HepG2 (cell line): ENCODE measurements around the gene FASTK. TPM values are rescaled to one million over a fixed set of nuclear protein-coding genes. Genes with fewer than 3 reads are reported as not detected.

Experiments
- ATRX ChIP-seq: sonication (generic); formaldehyde crosslinking; IDR thresholded peaks from 2 replicates; pipeline ENCODE4 v1.4.0; 2020; ENCODE audit warnings: missing genetic modification reagents, borderline replicate concordance
- CHD2 ChIP-seq: IDR thresholded peaks from 2 replicates; pipeline ENCODE4 v1.6.1; 2011; ENCODE audit warnings: low read depth, low read length, improper control_type of control experiment
- DNMT3B ChIP-seq: conservative IDR thresholded peaks from 2 replicates; pipeline ENCODE4 v1.6.1; 2016; ENCODE audit warnings: missing biosample characterization, control low read depth
- FOXP1 ChIP-seq, 2 experiments: fragments of 450-650 bp in 1 of 2; IDR thresholded peaks; 2 replicates each; pipeline ENCODE4 v1.6.1; 2017 to 2018; ENCODE audit warnings: antibody characterized with exemption in 1 of 2
- GABPA ChIP-seq, 2 experiments: IDR thresholded peaks; 2 replicates each; pipeline ENCODE4 v1.6.1; 2011 to 2016; ENCODE audit warnings: low read depth in 2 of 2, low read length in 1 of 2, missing biosample characterization in 1 of 2, missing genetic modification characterization in 1 of 2
- GMEB2 ChIP-seq: IDR thresholded peaks from 2 replicates; pipeline ENCODE4 v1.6.1; 2016; ENCODE audit warnings: missing biosample characterization, missing genetic modification reagents, low read depth
- HNRNPLL ChIP-seq: fragments of 200-400 bp; formaldehyde crosslinking; IDR thresholded peaks from 2 replicates; pipeline ENCODE4 v1.6.1; 2017; ENCODE audit warnings: mild to moderate bottlenecking, low read depth, low read length; ENCODE audit not compliant: poor library complexity, severe bottlenecking
- MAFK ChIP-seq, 2 experiments: IDR thresholded peaks in 1 of 2; conservative IDR thresholded peaks in 1 of 2; 2 replicates each; pipeline ENCODE4 v1.6.1; 2011; ENCODE audit warnings: improper control_type of control experiment in 2 of 2, low read length in 2 of 2
- MAZ ChIP-seq, 2 experiments: sonication (generic) in 1 of 2; formaldehyde crosslinking in 1 of 2; IDR thresholded peaks; 2 replicates each; pipeline versions ENCODE4 v1.5.0 to v1.6.1; 2012 to 2020; ENCODE audit warnings: low read depth in 2 of 2, mild to moderate bottlenecking in 2 of 2, borderline replicate concordance in 1 of 2, improper control_type of control experiment in 1 of 2, low read length in 1 of 2, missing genetic modification reagents in 1 of 2, moderate library complexity in 1 of 2
- MNT ChIP-seq: fragments of 450-650 bp; IDR thresholded peaks from 2 replicates; pipeline ENCODE4 v1.6.1; 2016
- MXI1 ChIP-seq: IDR thresholded peaks from 3 replicates; pipeline ENCODE4 v1.6.1; 2012; ENCODE audit warnings: low read depth, low read length, inconsistent platforms, borderline replicate concordance
- POLR2AphosphoS5 ChIP-seq: IDR thresholded peaks from 2 replicates; pipeline ENCODE4 v1.6.1; 2012; ENCODE audit warnings: low read depth, low read length
- SP1 ChIP-seq, 2 experiments: fragments of 450-650 bp in 1 of 2; sonication (generic) in 1 of 2; formaldehyde crosslinking in 1 of 2; IDR thresholded peaks; 2 replicates each; pipeline versions ENCODE4 v1.4.0 to v1.6.1; 2016 to 2020; ENCODE audit warnings: missing genetic modification reagents in 1 of 2
- SP5 ChIP-seq: IDR thresholded peaks from 2 replicates; pipeline ENCODE4 v1.6.1; 2016; ENCODE audit warnings: low read depth, borderline replicate concordance
- TAF15 ChIP-seq: fragments of 200-400 bp; formaldehyde crosslinking; IDR thresholded peaks from one replicate; pipeline ENCODE4 v1.6.1; 2018; ENCODE audit warnings: mild to moderate bottlenecking, low read depth, low read length; ENCODE audit not compliant: poor library complexity, severe bottlenecking
- TFDP2 ChIP-seq: sonication (generic); formaldehyde crosslinking; IDR thresholded peaks from 2 replicates; pipeline ENCODE4 v1.4.0; 2020; ENCODE audit warnings: missing genetic modification reagents
- ZBTB21 ChIP-seq: sonication (generic); formaldehyde crosslinking; IDR thresholded peaks from 2 replicates; pipeline ENCODE4 v1.4.0; 2020; ENCODE audit warnings: missing genetic modification reagents
- ZNF546 ChIP-seq: sonication (generic); formaldehyde crosslinking; conservative IDR thresholded peaks from 2 replicates; pipeline ENCODE4 v1.8.1; 2023; ENCODE audit warnings: mild to moderate bottlenecking, missing genetic modification reagents
- ZNF687 ChIP-seq: sonication (generic); formaldehyde crosslinking; IDR thresholded peaks from 2 replicates; pipeline ENCODE4 v1.5.1; 2020; ENCODE audit warnings: mild to moderate bottlenecking, missing genetic modification reagents, moderate library complexity
- polyA plus RNA-seq, 8 experiments: library from polyadenylated mRNA; depleted of rRNA in 3 of 8; stranded (reverse) in 7 of 8; unstranded in 1 of 8; fragments of >200 nt; fragmentation: Illumina TruSeq in 4 of 8; extraction: Trizol in 4 of 8; gene quantifications; 2 replicates each; pipeline versions ENCODE4 v1.2.1 to v1.2.3, GENCODE V29; 2011 to 2016; ENCODE audit warnings: low read depth in 4 of 8, missing spikeins in 1 of 8, mixed read lengths in 1 of 8; ENCODE audit not compliant: insufficient read depth in 1 of 8
- total RNA-seq, 5 experiments: library from RNA; depleted of rRNA; stranded (reverse); fragments of >200 nt; fragmentation: Illumina TruSeq; extraction: Trizol; gene quantifications; 2 replicates each; pipeline ENCODE4 v1.2.3, GENCODE V29; 2016; ENCODE audit warnings: low read depth in 1 of 5

Gene FASTK
- total and polyA plus RNA-seq, 2 of the 13 experiments (the other 11 are each of a cell fraction or from before 2014, with no cell fraction given) = 52.9 to 55.7 TPM

GRCh38 chr7:151083071-151083823, 2.6 kb upstream of the FASTK start, which contains the start of gene TMUB1 (continued):
- TF ChIP-seq TAF15 = peak; percentile 53
- peak; percentile 55; the same call in 1 of the 2 replicates for TF ChIP-seq TFDP2 (CRISPR knock-in tag)
- TF ChIP-seq SP5 = peak; percentile 14; the same call in 1 of the 2 replicates
- no peak for TF ChIP-seq DNMT3B
- TF ChIP-seq MXI1 = peak; percentile 84; the same call in 2 of the 3 replicates
- TF ChIP-seq MAFK (conservative IDR thresholded peaks at IDR 0.05 in 1 of 2, IDR thresholded peaks at IDR 0.05 in 1 of 2; ENCODE audit: low read length in 2 of 2) = no peak
- TF ChIP-seq CHD2 = 0 out of 2 replicates have a peak, but pooled peaks have one; percentile 46
- TF ChIP-seq MAZ (IDR thresholded peaks at IDR 0.05; ENCODE audit: borderline replicate concordance, low read depth, low read length) = 0 out of 2 replicates have a peak, but pooled peaks have one; percentile 21
- peak; percentile 86 for TF ChIP-seq MAZ (CRISPR knock-in tag; IDR thresholded peaks at IDR 0.05; ENCODE audit: low read depth)
- TF ChIP-seq GMEB2 = peak; percentile 69
- no peak for TF ChIP-seq ATRX (CRISPR knock-in tag)
- no peak for TF ChIP-seq ZBTB21 (CRISPR knock-in tag)
- 0 out of 2 replicates have a peak, but pooled peaks have one; percentile 5 for TF ChIP-seq MNT
- TF ChIP-seq ZNF687 (CRISPR knock-in tag) = peak; percentile 60
- no peak for TF ChIP-seq ZNF546
- TF ChIP-seq HNRNPLL = peak; percentile 30
- TF ChIP-seq GABPA (IDR thresholded peaks at IDR 0.05; ENCODE audit: low read depth, low read length) = no peak
- TF ChIP-seq GABPA (CRISPR knock-in tag; IDR thresholded peaks at IDR 0.05; ENCODE audit: low read depth) = peak; percentile 74
- peak; percentile 41 for TF ChIP-seq POLR2AphosphoS5
- no peak for TF ChIP-seq FOXP1 (IDR thresholded peaks at IDR 0.05)
- TF ChIP-seq FOXP1 (CRISPR knock-in tag; IDR thresholded peaks at IDR 0.05) = no peak
- no peak for TF ChIP-seq SP1 (IDR thresholded peaks at IDR 0.05)
- 0 out of 2 replicates have a peak, but pooled peaks have one; percentile 13 for TF ChIP-seq SP1 (CRISPR knock-in tag; IDR thresholded peaks at IDR 0.05)
